H9 (cell line): ENCODE measurements around the gene EXOC3L1. TPM values are rescaled to one million over a fixed set of nuclear protein-coding genes. Genes with fewer than 3 reads are reported as not detected.

ENCODE experiments used
- DNase-seq: peaks from one replicate; pipeline ENCODE4 v3.0.0-alpha.2; 2017
- H2AFZ ChIP-seq: one replicate; pipeline ENCODE4 v1.6.1; 2013; ENCODE audit warnings: mild to moderate bottlenecking, low read length, control low read depth, moderate library complexity
- H2AK5ac ChIP-seq: 2 replicates; pipeline ENCODE4 v1.6.1; 2013; ENCODE audit warnings: low read length, control low read depth, mixed read lengths; ENCODE audit not compliant: insufficient read length
- H2BK120ac ChIP-seq: one replicate; pipeline ENCODE4 v1.6.1; 2013; ENCODE audit warnings: low read depth, mild to moderate bottlenecking, low read length, control low read depth, inconsistent platforms; ENCODE audit not compliant: poor library complexity, severe bottlenecking
- H2BK12ac ChIP-seq: 2 replicates; pipeline ENCODE4 v1.6.1; 2013; ENCODE audit warnings: low read length, control low read depth, mixed read lengths, low read depth; ENCODE audit not compliant: insufficient read length
- H2BK15ac ChIP-seq: 2 replicates; pipeline ENCODE4 v1.6.1; 2013; ENCODE audit warnings: low read depth, low read length, control low read depth
- H2BK20ac ChIP-seq: one replicate; pipeline ENCODE4 v1.6.1; 2013; ENCODE audit warnings: low read depth, mild to moderate bottlenecking, low read length, control low read depth, inconsistent platforms; ENCODE audit not compliant: poor library complexity, severe bottlenecking
- H2BK5ac ChIP-seq: 2 replicates; pipeline ENCODE4 v1.6.1; 2013; ENCODE audit warnings: low read length, control low read depth, mixed read lengths; ENCODE audit not compliant: insufficient read length
- H3K14ac ChIP-seq: 2 replicates; pipeline ENCODE4 v1.6.1; 2013; ENCODE audit warnings: low read length, control low read depth; ENCODE audit not compliant: insufficient read depth
- H3K18ac ChIP-seq: 2 replicates; pipeline ENCODE4 v1.6.1; 2013; ENCODE audit warnings: low read depth, mild to moderate bottlenecking, mixed read lengths, low read length, control low read depth; ENCODE audit not compliant: insufficient read length
- H3K23ac ChIP-seq: 2 replicates; pipeline ENCODE4 v1.6.1; 2013; ENCODE audit warnings: low read length, control low read depth, mixed read lengths, low read depth; ENCODE audit not compliant: insufficient read length
- H3K23me2 ChIP-seq: 2 replicates; pipeline ENCODE4 v1.6.1; 2013; ENCODE audit warnings: low read depth, mild to moderate bottlenecking, mixed read lengths, low read length, control low read depth; ENCODE audit not compliant: insufficient read length, poor library complexity, severe bottlenecking
- H3K27ac ChIP-seq: 2 replicates; pipeline ENCODE4 v1.5.1; 2013; ENCODE audit warnings: low read length, control low read depth, mixed read lengths, low read depth; ENCODE audit not compliant: insufficient read length
- H3K27me3 ChIP-seq: 2 replicates; pipeline ENCODE4 v1.6.1; 2013; ENCODE audit warnings: low read length, control low read depth, inconsistent platforms; ENCODE audit not compliant: insufficient read depth
- H3K4ac ChIP-seq: 2 replicates; pipeline ENCODE4 v1.6.1; 2013; ENCODE audit warnings: low read depth, mild to moderate bottlenecking, control low read depth, inconsistent platforms, low read length, moderate library complexity
- H3K4me1 ChIP-seq: 2 replicates; pipeline ENCODE4 v1.6.1; 2013; ENCODE audit warnings: low read length, control low read depth, inconsistent platforms; ENCODE audit not compliant: insufficient read depth
- H3K4me2 ChIP-seq: 2 replicates; pipeline ENCODE4 v1.6.1; 2013; ENCODE audit warnings: low read length, control low read depth, mixed read lengths; ENCODE audit not compliant: insufficient read length, insufficient read depth
- H3K56ac ChIP-seq: 2 replicates; pipeline ENCODE4 v1.6.1; 2013; ENCODE audit warnings: low read depth, mild to moderate bottlenecking, mixed read lengths, low read length, control low read depth; ENCODE audit not compliant: insufficient read length
- H3K79me1 ChIP-seq: 2 replicates; pipeline ENCODE4 v1.6.1; 2013; ENCODE audit warnings: low read depth, mild to moderate bottlenecking, moderate library complexity, low read length, control low read depth, inconsistent platforms; ENCODE audit not compliant: insufficient read depth, poor library complexity, severe bottlenecking
- H3K79me2 ChIP-seq: 2 replicates; pipeline ENCODE4 v1.6.1; 2013; ENCODE audit warnings: low read length, control low read depth, inconsistent platforms; ENCODE audit not compliant: insufficient read depth
- H3K9ac ChIP-seq: 2 replicates; pipeline ENCODE4 v1.6.1; 2013; ENCODE audit warnings: low read length, control low read depth, mixed read lengths; ENCODE audit not compliant: insufficient read length; ENCODE audit errors: extremely low read depth
- H3K9me3 ChIP-seq: one replicate; pipeline ENCODE4 v1.6.1; 2013; ENCODE audit warnings: low read depth, low read length, inconsistent platforms; ENCODE audit not compliant: control insufficient read depth
- H3T11ph ChIP-seq: one replicate; pipeline ENCODE4 v1.6.1; 2013; ENCODE audit warnings: mild to moderate bottlenecking, low read length, control low read depth, inconsistent platforms
- H4K20me1 ChIP-seq: one replicate; pipeline ENCODE4 v1.6.1; 2013; ENCODE audit not compliant: control insufficient read depth, insufficient read length, insufficient read depth
- H4K5ac ChIP-seq: 2 replicates; pipeline ENCODE4 v1.6.1; 2013; ENCODE audit warnings: low read depth, mild to moderate bottlenecking, mixed read lengths, low read length, control low read depth; ENCODE audit not compliant: insufficient read length
- H4K8ac ChIP-seq: replicated peaks from 2 replicates; pipeline ENCODE4 v1.6.1; 2013; ENCODE audit warnings: low read length, control low read depth, mixed read lengths, low read depth; ENCODE audit not compliant: insufficient read length
- H4K91ac ChIP-seq: 2 replicates; pipeline ENCODE4 v1.6.1; 2013; ENCODE audit warnings: low read depth, mild to moderate bottlenecking, moderate library complexity, mixed read lengths, low read length, control low read depth; ENCODE audit not compliant: insufficient read length
- H3K27ac Mint-ChIP-seq, 3 experiments: 2 replicates in 2 of 3; 3 replicates in 1 of 3; pipeline ENCODE4 v1.8.0; 2020 to 2021; ENCODE audit warnings: mixed read lengths in 3 of 3, mild to moderate bottlenecking in 1 of 3, moderate library complexity in 1 of 3
- H3K27me3 Mint-ChIP-seq: 2 replicates; pipeline ENCODE4 v1.8.0; 2021; ENCODE audit warnings: low read depth, mild to moderate bottlenecking, moderate library complexity, mixed read lengths
- H3K36me3 Mint-ChIP-seq, 3 experiments: 2 replicates in 2 of 3; 3 replicates in 1 of 3; pipeline ENCODE4 v1.8.0; 2020 to 2021; ENCODE audit warnings: low read depth in 3 of 3, mixed read lengths in 3 of 3; ENCODE audit not compliant: insufficient read depth in 1 of 3
- H3K4me1 Mint-ChIP-seq, 2 experiments: 2 replicates each; pipeline ENCODE4 v1.8.0; 2020; ENCODE audit warnings: mixed read lengths in 2 of 2
- H3K4me3 Mint-ChIP-seq, 2 experiments: 2 replicates in 1 of 2; 3 replicates in 1 of 2; pipeline ENCODE4 v1.8.0; 2020 to 2021; ENCODE audit warnings: mild to moderate bottlenecking in 2 of 2, mixed read lengths in 2 of 2, moderate library complexity in 1 of 2
- H3K9me3 Mint-ChIP-seq, 2 experiments: 2 replicates in 1 of 2; 3 replicates in 1 of 2; pipeline ENCODE4 v1.8.0; 2020; ENCODE audit warnings: mild to moderate bottlenecking in 2 of 2, mixed read lengths in 2 of 2, moderate library complexity in 1 of 2
- CTCF ChIP-seq: fragments of 200-600 bp; sonication (generic); conservative IDR thresholded peaks from 3 replicates; pipeline ENCODE4 v1.8.0; 2021; ENCODE audit warnings: antibody characterized with exemption, mild to moderate bottlenecking
- WGBS: extraction: QIAGEN DNeasy Blood & Tissue Kit; methylation state at CpG from one replicate; pipeline ENCODE4 v1.1.7; 2013; ENCODE audit warnings: missing lambda C conversion rate, low lambda C conversion rate, mixed read lengths; ENCODE audit not compliant: insufficient read length; ENCODE audit errors: extremely low coverage; 5-methylcytosine and 5-hydroxymethylcytosine counted together
- total RNA-seq: library from RNA; stranded (reverse); gene quantifications from 2 replicates; pipeline ENCODE4 v1.2.1, GENCODE V29; 2021

EXOC3L1 gene
- total RNA-seq, 1 experiment from 2014 or later, result 3.3 TPM

- H2BK15ac ChIP-seq, result no peak overlapping the region
- H3K4me1 ChIP-seq, result no peaks in the 10 kb centered on the region
Observed at GRCh38 chr16:67158637-67159600, 31.0 kb downstream of the EXOC3L1 start.

More at GRCh38 chr16:67158637-67159600, 31.0 kb downstream of the EXOC3L1 start:
- no peaks in the 10 kb centered on the region for H3K9me3 ChIP-seq
- no peak overlapping the region for H3K4ac ChIP-seq
- no peaks in the 10 kb centered on the region for H4K20me1 ChIP-seq
- H2BK120ac ChIP-seq, result no peak overlapping the region
- H3K56ac ChIP-seq, result no peak overlapping the region
- H3K23me2 ChIP-seq, result peaks cover 25% of the 10 kb centered on the region
- no peaks in the 10 kb centered on the region for H3K79me1 ChIP-seq
- H3K9ac ChIP-seq, result no peak overlapping the region
- H3T11ph ChIP-seq, result no peak overlapping the region
- H2AK5ac ChIP-seq, result no peak overlapping the region
- H4K5ac ChIP-seq, result no peak overlapping the region
- peak overlapping the region; percentile 52 for H3K4me2 ChIP-seq
- no peak overlapping the region for H2BK5ac ChIP-seq
- H3K4me3 Mint-ChIP-seq, result peak overlapping the region; percentile 65 to 79
- H3K14ac ChIP-seq, result no peak overlapping the region
- H4K8ac ChIP-seq, result no peak overlapping the region
- peaks cover 3 to 7% of the 10 kb centered on the region in 2 experiments; a peak in 3 of 5 replicates for H3K9me3 Mint-ChIP-seq
- no peaks in the 10 kb centered on the region for H3K36me3 Mint-ChIP-seq
- no peak overlapping the region for H3K18ac ChIP-seq
- no peak overlapping the region for H3K27ac ChIP-seq
- H3K23ac ChIP-seq, result no peak overlapping the region
- H3K27me3 ChIP-seq, result peaks cover 93% of the 10 kb centered on the region
- peaks cover 7 to 22% of the 10 kb centered on the region in 2 experiments for H3K4me1 Mint-ChIP-seq
- no peak for TF ChIP-seq CTCF
- no peak overlapping the region for H2BK20ac ChIP-seq
- DNase-seq, result peak; percentile 61
- peaks cover 100% of the 10 kb centered on the region for H3K27me3 Mint-ChIP-seq
- no peaks in the 10 kb centered on the region for H3K79me2 ChIP-seq
- no peak overlapping the region for H2BK12ac ChIP-seq
- H4K91ac ChIP-seq, result no peak overlapping the region
- WGBS, result no CpG with 5 or more reads among the region's 34 CpGs
- H2AFZ ChIP-seq, result no peak overlapping the region
- H3K27ac Mint-ChIP-seq, result no peak overlapping the region
